ENCODE results near the gene PACSIN3. TPM values are rescaled to one million over a fixed set of nuclear protein-coding genes. Genes with fewer than 3 reads are reported as not detected.

Gene PACSIN3
- polyA plus RNA-seq, 1 donor from 2014 or later: not detected

DNA sequence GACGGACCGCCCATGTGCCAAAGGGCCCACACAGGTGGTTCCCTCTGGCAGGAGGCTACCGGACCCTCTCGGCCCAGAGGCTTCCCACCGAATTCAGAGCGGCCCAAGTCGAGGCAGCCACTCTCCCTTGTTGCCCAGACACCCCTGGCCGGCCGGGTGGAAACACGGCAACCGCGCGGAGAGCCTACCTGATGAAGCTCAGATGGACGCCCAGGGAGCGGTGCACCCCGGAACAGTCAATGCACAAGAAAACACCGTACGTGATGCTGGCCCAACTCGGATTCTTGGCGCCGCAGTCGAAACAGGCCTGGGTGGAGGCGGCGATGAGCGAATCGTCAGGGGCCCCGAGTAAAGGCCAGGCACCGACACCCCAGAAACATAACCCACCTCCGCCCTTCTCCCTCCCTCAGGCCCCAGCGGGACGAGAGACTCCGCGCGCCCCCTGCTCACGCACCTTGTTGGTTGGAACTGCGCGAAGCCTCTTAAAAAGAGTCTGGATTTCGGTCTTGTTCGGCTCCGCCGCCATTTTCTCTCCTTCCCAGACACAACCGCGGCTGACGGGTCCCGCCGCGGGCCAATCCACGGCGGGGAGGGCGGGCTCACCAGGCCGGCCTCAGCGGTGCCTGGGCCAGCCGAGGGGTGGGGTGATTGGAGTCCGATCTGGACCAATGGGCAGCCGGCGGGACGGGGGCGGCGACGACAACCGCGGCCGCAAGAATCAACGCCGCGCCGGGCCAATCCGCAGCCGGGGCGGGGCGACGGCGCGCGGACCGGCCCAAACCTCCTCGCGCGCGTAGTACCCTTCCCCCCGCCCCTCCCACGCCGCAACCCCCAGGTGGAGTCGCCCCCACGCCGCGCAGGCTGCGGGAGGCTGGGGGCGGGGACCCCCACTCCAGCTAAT lies 9.7 kb downstream of the PACSIN3 start, which contains the start of gene ARFGAP2:
Gene ARFGAP2, minus strand, starts transcription at position 552 of the 901 bp plus-strand sequence. Its CDS starts 26 bp downstream, at position 526.
- H3K9ac ChIP-seq (ENCODE audit: low read length): peak within 1 kb of the TSS; percentile 96
- peak within 1 kb of the TSS; percentile 65 for H2AFZ ChIP-seq (ENCODE audit: low read depth, low read length)
- H3K4me2 ChIP-seq (ENCODE audit: low read length): peak within 1 kb of the TSS; percentile 86
- peak within 1 kb of the TSS; percentile 92 for H3K27ac ChIP-seq (ENCODE audit: low read length)
- H3K36me3 ChIP-seq (ENCODE audit: insufficient read depth, low read length): peaks cover 4% of the 10 kb centered on the region
- peaks cover 45% of the 10 kb centered on the region for H3K79me2 ChIP-seq (replicated peaks; ENCODE audit: insufficient read depth, low read length)
- no peaks in the 10 kb centered on the region for H4K20me1 ChIP-seq (ENCODE audit: insufficient read depth)
- no peaks in the 10 kb centered on the region for H3K9me3 ChIP-seq (ENCODE audit: low read length)
- no peaks in the 10 kb centered on the region for H3F3A ChIP-seq (ENCODE audit: insufficient read depth, low read length, poor library complexity, severe bottlenecking)
- no peaks in the 10 kb centered on the region for H3K27me3 ChIP-seq (ENCODE audit: insufficient read depth, low read depth, low read length)
- peak; percentile 51 for TF ChIP-seq TAF1 (IDR thresholded peaks at IDR 0.05; ENCODE audit: low read depth)
- peak; percentile 85 for TF ChIP-seq POLR2AphosphoS5 (IDR thresholded peaks at IDR 0.05)
- TF ChIP-seq CTCF (IDR thresholded peaks at IDR 0.05; ENCODE audit: poor library complexity, severe bottlenecking): no peak
- TF ChIP-seq SMC3 (conservative IDR thresholded peaks at IDR 0.05; ENCODE audit: poor library complexity): no peak
- peak; percentile 69 for TF ChIP-seq MXI1 (conservative IDR thresholded peaks at IDR 0.05; ENCODE audit: poor library complexity, severe bottlenecking)
- TF ChIP-seq EP300 (conservative IDR thresholded peaks at IDR 0.05; ENCODE audit: poor library complexity, severe bottlenecking): peak; percentile 51
- TF ChIP-seq RAD21 (conservative IDR thresholded peaks at IDR 0.05): no peak
- no peak for TF ChIP-seq EZH2 (IDR thresholded peaks at IDR 0.05; ENCODE audit: borderline replicate concordance, insufficient read depth, low read length, poor library complexity, severe bottlenecking)
- TF ChIP-seq, protein P1, sequence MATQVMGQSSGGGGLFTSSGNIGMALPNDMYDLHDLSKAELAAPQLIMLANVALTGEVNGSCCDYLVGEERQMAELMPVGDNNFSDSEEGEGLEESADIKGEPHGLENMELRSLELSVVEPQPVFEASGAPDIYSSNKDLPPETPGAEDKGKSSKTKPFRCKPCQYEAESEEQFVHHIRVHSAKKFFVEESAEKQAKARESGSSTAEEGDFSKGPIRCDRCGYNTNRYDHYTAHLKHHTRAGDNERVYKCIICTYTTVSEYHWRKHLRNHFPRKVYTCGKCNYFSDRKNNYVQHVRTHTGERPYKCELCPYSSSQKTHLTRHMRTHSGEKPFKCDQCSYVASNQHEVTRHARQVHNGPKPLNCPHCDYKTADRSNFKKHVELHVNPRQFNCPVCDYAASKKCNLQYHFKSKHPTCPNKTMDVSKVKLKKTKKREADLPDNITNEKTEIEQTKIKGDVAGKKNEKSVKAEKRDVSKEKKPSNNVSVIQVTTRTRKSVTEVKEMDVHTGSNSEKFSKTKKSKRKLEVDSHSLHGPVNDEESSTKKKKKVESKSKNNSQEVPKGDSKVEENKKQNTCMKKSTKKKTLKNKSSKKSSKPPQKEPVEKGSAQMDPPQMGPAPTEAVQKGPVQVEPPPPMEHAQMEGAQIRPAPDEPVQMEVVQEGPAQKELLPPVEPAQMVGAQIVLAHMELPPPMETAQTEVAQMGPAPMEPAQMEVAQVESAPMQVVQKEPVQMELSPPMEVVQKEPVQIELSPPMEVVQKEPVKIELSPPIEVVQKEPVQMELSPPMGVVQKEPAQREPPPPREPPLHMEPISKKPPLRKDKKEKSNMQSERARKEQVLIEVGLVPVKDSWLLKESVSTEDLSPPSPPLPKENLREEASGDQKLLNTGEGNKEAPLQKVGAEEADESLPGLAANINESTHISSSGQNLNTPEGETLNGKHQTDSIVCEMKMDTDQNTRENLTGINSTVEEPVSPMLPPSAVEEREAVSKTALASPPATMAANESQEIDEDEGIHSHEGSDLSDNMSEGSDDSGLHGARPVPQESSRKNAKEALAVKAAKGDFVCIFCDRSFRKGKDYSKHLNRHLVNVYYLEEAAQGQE (IDR thresholded peaks at IDR 0.05; ENCODE audit: borderline replicate concordance): peak; percentile 79
- peak within 1 kb of the TSS; percentile 91 for H3K4me3 ChIP-seq (ENCODE audit: low read length)
- H3K9me2 ChIP-seq (ENCODE audit: insufficient read depth, low read length): no peaks in the 10 kb centered on the region

DNA sequence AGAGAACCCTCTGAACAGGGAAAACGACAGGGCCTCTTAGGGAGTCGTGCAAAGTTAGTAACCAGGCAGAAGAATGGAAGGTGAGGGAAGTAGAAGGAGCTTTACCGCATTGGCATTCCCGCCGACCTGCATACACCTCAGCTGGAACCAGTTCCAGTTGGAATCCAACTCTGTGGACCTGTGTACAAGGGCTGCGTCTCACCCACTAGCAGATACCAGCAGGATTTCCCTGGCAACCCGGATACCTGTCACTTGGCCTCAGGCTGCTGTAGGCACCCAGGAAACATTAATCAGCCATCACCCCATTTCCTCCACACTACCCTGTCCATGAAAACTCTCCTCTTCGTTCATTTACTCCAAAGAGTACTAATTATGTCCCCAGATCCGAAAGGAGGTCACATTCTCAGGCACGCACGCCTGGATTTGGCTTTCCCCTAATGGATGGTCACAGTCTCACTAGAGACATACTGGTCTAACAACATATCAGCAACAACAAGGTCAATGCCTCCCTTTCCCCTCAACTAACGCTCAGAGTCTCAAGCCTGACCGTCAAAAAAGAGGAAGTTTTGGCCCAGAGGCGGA lies 10.4 kb downstream of the PACSIN3 start:
- Histone ChIP-seq H3K27me3 (ENCODE audit: insufficient read depth, low read depth, low read length) (no peaks in the 10 kb centered on the region), H2AFZ (ENCODE audit: low read depth, low read length) (no peak overlapping the region), H4K20me1 (ENCODE audit: insufficient read depth) (no peaks in the 10 kb centered on the region), H3K36me3 (ENCODE audit: insufficient read depth, low read length) (peaks cover 4% of the 10 kb centered on the region), H3K27ac (ENCODE audit: low read length) (peak overlapping the region; percentile 92), H3K9me3 (ENCODE audit: low read length) (no peaks in the 10 kb centered on the region), H3K4me3 (ENCODE audit: low read length) (peak overlapping the region; percentile 91), H3K79me2 (replicated peaks; ENCODE audit: insufficient read depth, low read length) (peaks cover 45% of the 10 kb centered on the region), H3K4me2 (ENCODE audit: low read length) (peak overlapping the region; percentile 86), H3K9me2 (ENCODE audit: insufficient read depth, low read length) (no peaks in the 10 kb centered on the region), H3K9ac (ENCODE audit: low read length) (peak overlapping the region; percentile 96), H3F3A (ENCODE audit: insufficient read depth, low read length, poor library complexity, severe bottlenecking) (no peaks in the 10 kb centered on the region)
- TF ChIP-seq EZH2 (IDR thresholded peaks at IDR 0.05; ENCODE audit: borderline replicate concordance, insufficient read depth, low read length, poor library complexity, severe bottlenecking) (no peak), TAF1 (IDR thresholded peaks at IDR 0.05; ENCODE audit: low read depth) (no peak), RAD21 (conservative IDR thresholded peaks at IDR 0.05) (no peak), SMC3 (conservative IDR thresholded peaks at IDR 0.05; ENCODE audit: poor library complexity) (no peak), POLR2AphosphoS5 (IDR thresholded peaks at IDR 0.05) (no peak), CTCF (IDR thresholded peaks at IDR 0.05; ENCODE audit: poor library complexity, severe bottlenecking) (no peak), MXI1 (conservative IDR thresholded peaks at IDR 0.05; ENCODE audit: poor library complexity, severe bottlenecking) (no peak), EP300 (conservative IDR thresholded peaks at IDR 0.05; ENCODE audit: poor library complexity, severe bottlenecking) (no peak)
- TF ChIP-seq, protein P1 (IDR thresholded peaks at IDR 0.05; ENCODE audit: borderline replicate concordance): no peak
